Measurements from ENCODE around the gene PERM1. TPM values are rescaled to one million over a fixed set of nuclear protein-coding genes. Genes with fewer than 3 reads are reported as not detected.
"Not testable (repeated sequence)": the region's sequence is repeated elsewhere in the genome, so short reads cannot be mapped to it uniquely, and the experiment has no call there.

The PERM1 gene
- total RNA-seq, 1 donor from 2014 or later, result not detected

DNA sequence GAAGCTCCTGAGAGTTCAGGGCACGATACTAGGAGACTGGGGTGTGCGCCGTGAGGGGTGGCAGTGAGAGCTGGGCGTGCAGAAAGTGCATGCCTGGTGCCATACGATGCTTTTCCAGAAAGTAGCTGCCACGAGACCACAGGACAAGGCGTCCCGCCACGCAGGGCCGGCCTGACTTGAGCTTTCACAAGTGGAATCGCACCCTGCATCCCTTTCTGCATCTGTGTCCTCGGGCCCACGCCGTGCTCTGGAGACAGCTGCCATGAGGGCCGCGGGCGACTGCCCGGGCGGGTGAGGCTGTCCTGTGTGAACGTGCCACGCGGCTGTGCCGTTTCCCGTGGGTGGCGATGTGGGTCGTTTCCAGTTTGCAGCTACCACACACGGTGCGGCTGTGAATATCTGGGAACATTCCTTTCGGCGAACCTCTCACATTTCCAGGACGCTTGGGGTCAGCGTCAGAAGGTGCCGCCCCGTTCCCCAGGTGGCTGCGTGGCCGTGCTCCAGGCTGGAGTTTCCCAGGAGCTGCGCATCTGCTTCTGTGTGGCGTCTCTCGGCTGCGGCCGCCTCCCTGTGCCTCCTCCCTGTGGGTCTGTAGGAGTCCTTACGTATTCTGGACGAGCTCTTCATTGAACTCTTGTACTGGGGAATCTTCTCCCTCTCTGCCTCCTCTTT lies 1.0 kb upstream of the PERM1 start:
- ATAC-seq (no peak), DNase-seq (ENCODE audit: low spot score) (no peak)
- intact Hi-C loops (cut with DNase I), result loop anchor here (5.0 kb wide), 1 partner anchor 79 kb away; no protein-coding TSS in a partner anchor

DNA sequence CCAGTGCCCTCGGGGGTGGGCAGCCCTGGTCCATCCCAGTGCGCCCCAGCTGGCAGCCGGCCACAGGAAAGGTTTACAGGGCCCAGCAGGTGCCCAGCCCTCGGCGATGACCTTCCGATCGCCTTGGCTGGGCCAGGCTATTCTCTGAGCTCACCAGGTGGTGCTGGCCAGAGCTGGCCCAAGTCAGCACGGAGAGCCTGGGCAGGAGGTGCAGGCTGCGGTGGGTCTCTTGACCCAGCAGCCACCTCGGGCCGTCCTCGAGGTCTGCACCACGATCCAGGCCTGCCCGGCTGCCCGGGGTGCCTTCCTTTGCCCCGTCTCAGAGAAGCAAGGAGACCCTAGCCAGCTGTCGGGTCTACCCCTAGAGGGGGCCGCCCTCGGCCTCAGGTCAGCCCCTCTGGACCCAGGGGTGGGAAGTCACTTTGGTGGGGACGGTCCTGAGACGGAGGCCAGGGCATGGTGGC lies 370 bp downstream of the PERM1 start:
- ATAC-seq (no peak), DNase-seq (ENCODE audit: low spot score) (no peak)
- intact Hi-C loops (cut with DNase I), result loop anchor here (5.0 kb wide), 1 partner anchor 81 kb away; no protein-coding TSS in a partner anchor

DNA sequence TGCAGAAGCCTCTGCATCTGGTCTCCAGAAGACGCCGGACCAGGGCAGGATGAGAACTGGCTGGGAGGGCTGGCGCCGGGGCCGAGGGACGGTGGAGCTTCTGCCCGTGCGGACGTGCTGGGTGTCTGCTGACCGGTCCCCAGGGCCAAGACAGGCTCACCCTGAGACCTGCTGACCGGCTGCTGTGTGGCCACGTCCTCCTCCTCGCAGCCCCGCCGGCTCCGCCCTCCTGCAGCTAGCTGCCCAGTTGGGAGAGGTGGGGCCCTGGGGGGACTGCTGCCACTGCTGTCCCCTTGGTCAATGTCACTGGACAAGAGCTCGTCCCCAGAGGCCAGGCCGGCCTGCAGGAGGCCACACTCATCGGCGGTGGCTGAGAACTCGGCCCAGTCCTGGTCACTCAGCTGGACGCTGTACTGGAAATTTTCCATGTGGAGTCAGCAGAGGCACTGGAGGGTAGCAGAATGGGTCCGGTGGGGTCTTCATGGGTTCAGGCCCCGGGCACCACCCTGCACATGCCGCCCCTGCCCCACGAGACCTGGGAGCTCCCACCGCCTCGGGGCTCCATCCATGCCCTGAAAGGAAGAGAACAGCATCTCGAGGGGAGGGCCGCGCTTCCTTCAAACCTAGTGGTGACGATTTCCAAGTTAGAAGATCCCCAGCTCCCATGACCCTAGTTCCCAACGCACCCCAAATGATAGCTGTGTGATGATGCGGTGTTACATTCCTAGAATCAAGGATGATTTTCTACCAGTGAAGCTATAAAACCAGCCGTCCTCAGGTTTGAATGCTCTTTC lies 1.1 kb downstream of the PERM1 start:
- ATAC-seq, result peak; percentile 12

DNA sequence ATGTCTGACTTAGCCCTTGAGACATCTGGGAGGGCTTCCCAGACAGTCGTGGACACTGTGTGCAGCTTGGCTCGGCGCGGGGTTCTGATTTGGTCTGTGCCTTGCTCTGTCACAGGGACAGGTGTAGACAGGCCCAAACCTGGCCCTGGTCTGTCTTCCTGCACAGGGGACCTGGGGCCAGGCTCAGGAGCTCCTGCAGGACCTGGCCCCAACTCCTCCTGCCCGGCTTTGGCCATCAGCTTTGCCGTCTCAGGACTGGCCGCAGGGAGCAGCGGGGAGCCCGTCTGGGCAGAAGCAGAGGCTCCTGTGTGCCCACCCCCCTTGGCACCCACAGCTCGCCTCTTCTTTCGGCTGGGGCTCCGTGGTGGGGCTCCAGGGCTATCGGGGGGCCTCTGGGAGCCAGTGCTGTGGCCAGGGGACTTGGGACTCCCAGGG lies 1.7 kb downstream of the PERM1 start:
- intact Hi-C loops (cut with DNase I), result loop anchor here (5.0 kb wide), 1 partner anchor 82 kb away; no protein-coding TSS in a partner anchor
- ATAC-seq, result no peak
- DNase-seq (ENCODE audit: low spot score), result no peak

More for the DNA sequence above, 1.1 kb downstream of the PERM1 start:
- intact Hi-C loops (cut with DNase I), result loop anchor here (5.0 kb wide), 1 partner anchor 82 kb away; no protein-coding TSS in a partner anchor
- DNase-seq (ENCODE audit: low spot score), result no peak

DNA sequence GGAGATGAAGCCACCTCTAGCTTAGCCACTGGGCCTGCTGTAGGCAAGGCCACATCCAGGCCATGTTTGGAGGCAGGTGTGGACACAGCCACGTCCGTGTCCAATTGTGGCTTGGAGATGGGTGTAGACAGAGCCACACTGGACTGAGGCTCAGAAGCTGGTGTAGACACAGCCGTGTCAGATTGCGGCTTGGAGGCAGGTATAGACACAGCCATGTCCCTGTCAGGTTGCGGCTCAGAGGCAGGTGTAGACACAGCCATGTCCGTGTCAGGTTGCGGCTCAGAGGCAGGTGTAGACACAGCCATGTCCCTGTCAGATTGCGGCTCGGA lies 2.2 kb downstream of the PERM1 start:
- ATAC-seq (no peak), DNase-seq (ENCODE audit: low spot score) (no peak)
- intact Hi-C loops (cut with DNase I), result loop anchor here (5.0 kb wide), 1 partner anchor 83 kb away; no protein-coding TSS in a partner anchor

DNA sequence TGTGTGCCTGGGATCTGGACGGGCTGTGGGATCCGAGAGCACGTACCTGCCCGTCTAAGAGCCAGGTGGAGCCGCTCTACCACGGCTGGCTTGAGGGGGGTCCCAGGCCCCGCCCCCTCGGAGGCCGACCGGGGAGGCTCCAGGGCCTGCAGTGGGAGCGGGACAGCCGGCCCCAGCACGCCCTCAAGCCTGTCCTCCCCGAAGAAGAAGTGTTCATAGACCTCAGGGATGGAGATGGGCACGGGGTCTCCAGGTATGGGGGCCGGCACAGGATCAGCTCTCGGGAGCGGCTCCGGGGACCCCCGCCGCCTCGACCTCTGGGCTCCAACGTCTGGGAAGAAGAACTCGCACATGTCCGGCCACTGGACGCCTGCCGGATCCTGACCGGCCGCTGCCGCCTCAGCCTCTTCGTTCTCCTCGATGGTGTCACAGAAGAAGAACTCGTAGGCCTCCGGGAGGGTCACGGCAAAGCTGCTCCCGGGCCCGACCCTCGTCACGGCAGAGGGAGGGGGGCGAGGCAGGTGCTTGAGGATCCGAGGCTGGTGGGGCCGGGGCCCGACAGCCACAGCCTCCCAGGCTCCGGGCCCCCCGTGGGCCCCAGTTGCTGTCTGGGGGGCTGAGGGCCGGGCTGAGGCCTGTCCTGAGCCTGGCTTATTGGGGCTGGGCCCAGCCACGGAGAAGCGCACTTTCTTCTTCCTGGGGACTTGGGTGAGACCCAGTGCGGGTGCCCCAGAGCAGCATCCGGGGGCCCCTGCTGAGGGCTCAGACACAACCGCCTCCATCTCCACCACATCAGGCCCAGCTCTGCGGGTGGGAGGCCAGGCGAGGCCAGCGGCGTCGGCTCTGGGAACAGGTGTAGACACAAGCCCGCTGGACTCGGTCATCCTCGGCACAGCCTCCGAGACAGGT lies 2.8 kb downstream of the PERM1 start:
- ATAC-seq (no peak), DNase-seq (ENCODE audit: low spot score) (no peak)
- intact Hi-C loops (cut with DNase I), result no loop called here

DNA sequence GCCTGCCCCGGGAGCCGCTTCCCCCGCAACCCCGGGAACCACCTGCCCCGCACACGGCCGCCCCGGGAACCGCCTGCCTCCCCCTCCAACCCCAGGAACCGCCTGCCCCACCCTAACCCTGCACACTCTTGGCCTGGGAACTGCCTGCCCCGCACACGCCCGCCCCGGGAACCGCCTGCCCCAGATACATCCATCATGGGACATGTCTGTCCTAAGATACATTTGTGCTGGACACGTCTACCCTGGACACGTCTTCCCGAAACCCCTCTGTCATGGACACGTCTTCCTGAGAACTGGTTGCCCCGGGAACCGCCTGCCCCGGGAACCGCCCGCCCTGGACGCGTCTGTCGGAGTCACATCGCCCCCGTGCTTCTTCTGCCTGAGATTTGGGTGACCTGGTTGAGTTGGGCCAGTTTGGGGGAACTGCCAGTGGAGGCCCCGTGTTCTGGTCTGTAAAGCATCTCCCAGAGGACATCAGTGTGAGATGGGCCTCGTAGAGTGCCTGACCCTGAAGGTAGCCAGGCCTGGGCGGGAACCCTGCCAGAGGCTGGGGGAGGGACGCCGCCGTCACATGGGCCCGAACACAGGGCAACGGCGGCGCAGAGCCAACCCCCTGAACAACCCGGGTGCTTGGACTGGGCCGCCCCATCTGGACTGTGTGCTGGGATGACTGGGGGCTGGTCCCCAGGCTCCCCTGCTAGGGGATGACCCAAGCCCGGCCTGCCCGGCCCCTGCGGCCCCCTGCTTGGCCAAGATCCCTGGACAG lies 3.6 kb downstream of the PERM1 start:
- intact Hi-C loops (cut with DNase I), result no loop called here
- no peak for DNase-seq (ENCODE audit: low spot score)
- ATAC-seq, result no peak

DNA sequence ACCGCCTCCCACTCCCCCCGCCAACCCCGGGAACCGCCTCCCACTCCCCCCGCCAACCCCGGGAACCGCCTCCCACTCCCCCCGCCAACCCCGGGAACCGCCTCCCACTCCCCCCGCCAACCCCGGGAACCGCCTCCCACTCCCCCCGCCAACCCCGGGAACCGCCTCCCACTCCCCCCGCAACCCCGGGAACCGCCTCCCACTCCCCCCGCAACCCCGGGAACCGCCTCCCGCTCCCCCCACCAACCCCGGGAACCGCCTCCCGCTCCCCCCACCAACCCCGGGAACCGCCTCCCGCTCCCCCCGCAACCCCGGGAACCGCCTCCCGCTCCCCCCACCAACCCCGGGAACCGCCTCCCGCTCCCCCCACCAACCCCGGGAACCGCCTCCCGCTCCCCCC lies 5.1 kb downstream of the PERM1 start:
- intact Hi-C loops (cut with DNase I); ATAC-seq; DNase-seq (ENCODE audit: low spot score): not testable (repeated sequence)

DNA sequence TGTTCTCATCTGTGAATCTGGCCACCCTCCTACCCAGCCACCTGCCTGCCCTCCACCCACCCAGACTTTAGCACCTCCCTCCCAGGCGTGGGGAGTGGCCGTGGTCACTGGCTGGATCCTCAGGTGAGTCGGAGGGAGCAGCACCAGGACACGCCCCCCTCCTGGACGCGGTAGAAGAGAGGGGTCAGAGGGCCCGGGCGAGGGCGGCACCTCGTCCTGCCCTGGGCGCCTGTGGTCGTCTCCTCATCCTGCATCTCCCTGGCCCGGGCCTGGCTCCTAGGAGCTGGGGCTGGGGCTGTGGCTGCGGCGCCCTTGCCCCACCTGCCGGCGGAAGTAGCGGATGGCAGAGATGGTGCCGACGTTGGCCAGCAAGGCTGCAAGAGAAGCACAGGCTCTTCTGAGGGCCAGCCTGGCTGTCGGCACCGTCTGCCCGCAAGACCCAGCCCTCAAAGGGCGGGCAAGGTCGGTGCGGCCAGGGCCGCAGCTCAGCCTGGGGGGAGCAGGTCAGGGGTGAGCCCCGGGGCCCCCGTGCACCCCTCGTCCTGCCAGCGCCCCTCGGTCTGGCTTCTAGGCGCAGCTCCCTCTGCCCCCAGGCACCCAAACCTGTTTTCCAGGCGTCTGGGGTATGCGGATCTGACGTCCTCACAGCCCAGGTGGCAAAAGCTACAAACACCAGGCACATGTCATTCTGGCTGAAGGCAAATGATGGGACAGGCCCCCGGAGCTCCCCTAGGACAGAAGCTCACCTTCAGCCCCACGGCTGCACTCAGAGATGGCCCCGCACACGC lies 5.8 kb downstream of the PERM1 start:
- intact Hi-C loops (cut with DNase I), result no loop called here
- DNase-seq (ENCODE audit: low spot score), result no peak
- ATAC-seq, result peak; percentile 67

DNA sequence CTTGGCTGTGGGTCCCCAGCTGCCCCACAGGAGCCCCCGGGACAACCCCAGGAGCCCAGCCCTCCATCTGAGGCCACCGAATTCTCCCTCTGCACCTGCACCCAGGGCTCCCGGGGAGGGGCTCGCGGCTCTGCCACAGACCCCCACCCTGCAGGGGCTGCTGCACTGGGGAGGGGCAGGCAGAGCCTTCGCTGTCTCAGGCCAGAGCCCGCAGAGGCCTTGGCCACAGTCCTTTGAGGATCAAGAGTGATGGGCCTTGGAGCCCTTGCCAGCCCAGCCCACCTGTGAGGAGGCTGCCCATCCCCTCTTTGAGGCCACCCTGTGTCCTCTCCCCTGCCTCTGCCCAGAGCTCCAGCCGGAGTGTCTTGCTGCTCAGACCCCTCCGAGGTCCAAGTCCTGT lies 6.5 kb downstream of the PERM1 start:
- no peak for DNase-seq (ENCODE audit: low spot score)
- no peak for ATAC-seq
- intact Hi-C loops (cut with DNase I), result no loop called here

DNA sequence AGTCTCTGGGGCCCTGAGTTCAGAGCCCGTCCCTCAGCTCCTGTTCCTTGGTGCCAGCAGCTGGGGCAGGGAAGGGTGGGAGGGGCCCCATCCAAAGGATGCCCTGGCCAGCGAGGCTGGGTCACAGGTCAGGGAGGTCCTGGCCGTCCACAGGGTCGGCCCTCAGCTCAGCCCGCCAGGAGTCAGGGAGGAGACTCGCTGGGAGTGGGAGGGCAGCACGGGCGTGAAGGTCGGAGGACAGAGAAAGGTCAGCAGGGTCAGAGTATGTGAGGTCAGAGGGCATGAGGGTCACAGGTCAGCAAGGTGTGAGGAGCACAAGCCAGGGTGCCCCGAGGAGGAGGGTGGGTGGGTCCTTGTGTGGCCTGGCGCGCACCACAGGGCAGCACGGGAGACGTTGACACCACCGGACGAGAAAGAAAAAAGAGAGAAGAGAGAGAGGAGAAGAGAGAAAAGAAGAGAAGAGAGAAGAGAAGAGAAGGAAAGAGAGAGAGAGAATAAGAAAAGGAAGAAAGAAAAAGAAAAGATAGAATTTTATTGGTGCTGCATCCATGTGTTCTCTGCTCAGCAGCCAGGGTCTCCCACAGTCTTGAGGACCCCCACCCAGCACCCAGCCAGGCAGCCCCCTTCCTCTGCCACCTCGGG lies 7.1 kb downstream of the PERM1 start:
- no peak for DNase-seq (ENCODE audit: low spot score)
- intact Hi-C loops (cut with DNase I), result no loop called here
- no peak for ATAC-seq

DNA sequence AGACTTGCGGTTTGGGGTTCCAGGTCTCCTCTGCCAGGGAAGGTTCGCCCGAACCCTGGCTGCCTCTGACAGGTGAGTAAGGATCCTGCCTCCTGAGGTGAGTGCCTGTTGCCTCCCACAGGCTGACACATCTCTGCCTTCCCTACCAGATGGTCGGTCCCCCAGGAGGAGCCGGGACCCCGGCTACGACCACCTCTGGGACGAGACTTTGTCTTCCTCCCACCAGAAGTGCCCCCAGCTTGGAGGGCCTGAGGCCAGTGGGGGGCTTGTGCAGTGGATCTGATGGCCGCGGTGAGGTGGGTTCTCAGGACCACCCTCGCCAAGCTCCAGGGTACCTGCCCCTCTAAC lies 7.6 kb downstream of the PERM1 start:
- ATAC-seq, result no peak
- no peak for DNase-seq (ENCODE audit: low spot score)
- intact Hi-C loops (cut with DNase I), result no loop called here

DNA sequence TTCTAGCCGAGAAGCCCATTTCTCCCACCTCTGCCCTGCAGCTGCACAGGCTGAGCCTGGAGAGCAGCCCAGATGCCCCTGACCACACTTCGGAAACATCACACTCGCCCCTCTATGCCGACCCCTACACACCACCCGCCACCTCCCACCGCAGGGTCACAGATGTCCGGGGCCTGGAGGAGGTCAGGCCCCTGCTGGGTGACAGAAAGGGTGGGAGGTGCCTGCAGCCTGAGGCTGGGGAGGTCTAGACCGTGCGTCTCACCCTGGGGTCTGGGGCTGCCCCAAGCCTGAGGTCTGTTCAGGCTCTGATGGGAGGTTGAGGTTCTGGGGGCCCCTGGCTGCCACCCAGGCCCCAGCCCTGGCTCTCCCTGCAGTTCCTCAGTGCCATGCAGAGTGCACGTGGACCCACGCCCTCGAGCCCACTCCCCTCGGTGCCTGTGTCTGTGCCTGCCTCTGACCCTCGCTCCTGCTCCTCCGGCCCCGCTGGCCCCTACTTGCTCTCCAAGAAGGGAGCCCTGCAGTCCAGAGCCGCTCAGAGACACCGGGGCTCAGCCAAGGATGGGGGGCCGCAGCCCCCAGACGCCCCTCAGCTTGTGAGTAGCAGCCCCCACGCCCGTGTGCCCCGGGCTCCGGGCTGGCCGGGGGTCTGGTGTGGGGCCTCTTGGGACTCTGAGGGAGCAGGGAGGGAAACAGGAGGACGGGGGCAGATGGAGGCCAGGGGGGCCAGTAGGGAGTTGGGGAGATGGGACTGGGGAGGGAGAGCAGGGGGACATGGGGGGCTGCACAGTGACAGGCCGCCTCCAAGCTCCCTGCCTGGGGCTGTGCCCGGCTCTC lies 8.2 kb downstream of the PERM1 start:
- DNase-seq (ENCODE audit: low spot score) (no peak), ATAC-seq (no peak)
- intact Hi-C loops (cut with DNase I), result no loop called here

DNA sequence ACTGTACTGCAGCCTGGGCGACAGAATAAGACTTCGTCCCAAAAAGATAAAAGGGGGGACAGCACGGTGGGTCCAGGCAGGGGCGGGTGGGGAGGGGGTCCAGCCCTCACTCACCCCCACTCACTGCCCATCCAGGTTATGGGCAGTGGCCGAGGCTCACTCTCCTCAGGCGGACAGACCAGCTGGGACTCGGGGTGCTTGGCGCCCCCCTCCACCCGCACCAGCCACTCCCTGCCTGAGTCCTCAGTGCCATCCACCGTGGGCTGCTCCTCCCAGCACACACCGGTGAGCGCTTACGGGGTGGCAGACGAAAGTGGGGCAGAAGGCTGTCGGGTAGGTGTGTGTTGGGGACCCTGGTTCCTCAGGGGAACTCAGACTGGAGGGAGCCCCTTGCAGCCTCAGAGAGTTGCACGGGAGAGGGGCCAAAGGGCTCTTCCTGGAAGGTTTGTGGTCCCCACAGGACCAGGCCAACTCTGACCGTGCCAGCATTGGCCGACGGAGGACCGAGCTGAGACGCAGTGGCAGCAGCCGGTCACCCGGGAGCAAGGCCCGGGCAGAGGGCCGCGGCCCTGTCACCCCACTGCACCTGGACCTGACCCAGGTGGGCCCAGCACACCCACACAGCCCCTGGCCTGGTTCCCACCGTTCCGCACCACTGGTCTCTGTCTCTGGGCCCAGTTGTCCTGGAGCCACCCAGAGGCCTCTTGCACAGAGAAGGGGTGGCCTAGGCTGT lies 9.0 kb downstream of the PERM1 start:
- DNase-seq (ENCODE audit: low spot score) (no peak), ATAC-seq (no peak)
- intact Hi-C loops (cut with DNase I), result no loop called here

DNA sequence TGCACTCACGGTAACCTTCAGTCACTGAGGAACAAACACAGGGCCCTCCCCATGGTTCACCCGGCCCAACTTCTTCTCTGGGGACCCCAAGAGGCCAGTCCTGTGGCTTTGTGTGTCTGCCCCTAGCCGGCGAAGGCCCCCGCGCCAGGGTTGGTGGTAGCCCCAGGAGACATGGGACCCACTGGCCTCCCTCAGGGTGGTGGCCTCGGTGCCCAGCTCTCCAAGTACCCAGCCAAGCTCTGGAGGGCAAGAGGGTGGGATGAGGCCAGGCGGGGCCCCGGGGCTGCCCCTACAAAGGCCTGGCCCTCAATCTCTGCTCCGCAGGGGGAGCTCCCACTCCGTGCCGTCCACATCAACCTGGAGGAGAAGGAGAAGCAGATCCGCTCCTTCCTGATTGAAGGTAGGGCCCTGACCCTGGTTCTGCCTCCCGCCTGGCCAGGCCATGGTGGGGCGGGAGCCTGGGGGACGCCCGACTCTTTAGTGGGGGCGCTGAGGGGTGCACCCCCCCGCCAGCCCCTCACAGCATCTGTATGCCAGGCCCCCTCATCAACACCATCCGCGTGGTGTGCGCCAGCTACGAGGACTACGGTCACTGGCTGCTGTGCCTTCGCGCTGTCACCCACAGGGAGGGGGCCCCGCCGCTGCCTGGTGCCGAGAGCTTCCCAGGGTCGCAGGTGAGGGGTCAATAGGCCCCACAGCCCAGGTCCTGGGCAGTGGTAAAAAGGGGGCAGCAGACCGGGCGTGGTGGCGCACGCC lies 10.0 kb downstream of the PERM1 start:
- intact Hi-C loops (cut with DNase I), result no loop called here
- no peak for ATAC-seq

More for the DNA sequence above, 10.0 kb downstream of the PERM1 start:
- DNase-seq (ENCODE audit: low spot score), result no peak

Data from sciatic nerve (tissue), 2 donors.